Stimulated activated CD4-positive, alpha-beta T cell treated with anti-CD3 and anti-CD28 coated beads, Interleukin-12 subunit alpha, Interleukin-12 subunit beta, amount 100 ng/mL, for 4 hours (primary cell): ENCODE results near the gene LTBP2.

Experiments used
- DNase-seq: peaks from one replicate; pipeline ENCODE4 v3.0.0-alpha.2; 2020

Gene LTBP2

DNA sequence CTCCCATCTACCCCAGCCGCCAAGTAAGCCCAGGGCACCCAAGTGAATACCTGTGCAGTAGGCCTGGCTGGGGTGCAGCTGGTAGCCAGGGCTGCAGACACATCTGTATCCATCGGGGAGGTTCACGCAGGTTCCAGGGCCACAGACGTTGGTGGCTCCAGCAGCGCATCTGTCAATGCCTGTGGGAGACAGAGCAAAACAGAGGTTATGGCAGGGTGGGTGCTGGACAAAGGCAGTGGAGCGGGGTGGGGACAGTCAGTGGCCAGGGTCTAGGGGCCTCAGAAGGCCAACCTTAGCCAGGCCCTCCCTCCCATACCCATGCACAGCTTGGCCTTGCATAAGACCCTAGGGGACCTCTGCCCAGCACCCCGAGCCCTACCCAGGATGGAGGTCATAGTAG, 89.3 kb downstream of the LTBP2 start:
- DNase-seq: no peak

DNA sequence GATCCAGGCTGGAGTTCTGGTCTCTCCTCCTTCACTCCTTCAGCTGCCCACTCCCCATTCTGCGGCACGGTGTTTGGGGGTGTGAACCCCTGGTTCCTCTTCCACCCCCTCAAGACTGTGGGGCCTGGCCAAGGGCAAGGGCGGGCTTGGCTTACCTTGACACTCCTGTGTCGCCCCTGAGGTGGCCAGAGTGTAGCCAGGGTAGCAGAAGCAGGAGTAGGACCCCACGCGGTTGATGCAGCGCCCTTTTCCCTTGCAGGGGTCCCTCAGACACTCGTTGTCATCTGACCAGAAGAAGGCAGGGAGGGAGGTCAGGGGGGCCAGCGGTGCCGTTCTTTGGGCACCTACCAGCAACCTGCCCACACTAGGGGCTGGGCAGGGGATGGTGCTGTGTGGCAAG, 90.3 kb downstream of the LTBP2 start:
- no peak for DNase-seq

DNA sequence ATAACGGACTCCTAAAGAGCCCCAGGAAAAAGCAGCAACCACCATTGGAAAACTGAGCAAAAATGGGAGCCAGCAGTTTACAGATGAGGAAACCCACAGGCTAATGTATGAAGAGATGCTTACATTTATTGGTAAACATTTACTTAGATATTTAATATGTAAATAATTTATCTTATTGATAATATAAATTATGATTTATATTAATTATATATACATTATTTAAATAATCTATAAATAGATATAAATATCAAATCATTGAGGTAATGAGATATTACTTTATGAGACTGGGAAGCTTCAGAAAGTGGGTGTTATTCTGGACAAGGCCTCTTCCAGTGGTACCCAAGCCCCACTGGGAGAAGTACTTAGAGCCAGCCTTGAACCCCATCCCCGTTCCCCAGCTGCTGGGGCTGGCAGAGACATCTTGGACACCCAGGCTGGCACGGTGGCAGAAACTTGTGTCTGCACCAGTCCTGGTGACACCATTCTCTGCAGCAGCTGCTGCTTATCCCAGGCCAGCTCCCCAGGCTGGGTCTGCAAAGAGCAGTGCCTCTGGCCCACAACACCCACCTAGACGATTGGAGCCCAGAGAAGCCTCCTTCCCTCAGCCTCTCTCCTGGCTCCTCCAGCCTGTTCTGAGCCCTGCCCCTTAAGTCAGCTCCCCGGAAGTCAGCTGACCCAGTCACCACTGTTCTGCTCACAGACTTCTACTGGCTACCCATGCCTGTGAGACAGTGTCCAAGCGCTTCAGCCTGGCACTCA, 92.5 kb downstream of the LTBP2 start:
- no peak for DNase-seq

DNA sequence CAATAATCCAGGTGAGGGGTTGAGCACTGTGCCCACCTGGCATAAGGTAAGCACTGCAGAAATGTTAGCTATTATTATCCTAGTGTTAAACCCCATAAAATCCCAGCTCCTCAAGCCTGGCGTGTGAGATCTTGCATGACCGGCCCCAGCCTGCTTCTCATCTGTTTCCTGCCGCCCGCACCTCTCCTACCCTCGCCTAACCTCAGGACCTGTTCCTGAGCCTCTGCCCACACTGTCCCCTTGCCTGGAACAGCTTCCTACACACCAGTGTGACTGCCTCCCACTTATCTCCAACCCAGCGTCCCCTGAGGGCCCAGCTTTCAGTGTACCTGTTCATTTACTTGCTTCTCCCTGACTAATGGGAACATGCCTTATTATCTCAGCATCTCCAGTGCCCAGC, 93.8 kb downstream of the LTBP2 start:
- no peak for DNase-seq

DNA sequence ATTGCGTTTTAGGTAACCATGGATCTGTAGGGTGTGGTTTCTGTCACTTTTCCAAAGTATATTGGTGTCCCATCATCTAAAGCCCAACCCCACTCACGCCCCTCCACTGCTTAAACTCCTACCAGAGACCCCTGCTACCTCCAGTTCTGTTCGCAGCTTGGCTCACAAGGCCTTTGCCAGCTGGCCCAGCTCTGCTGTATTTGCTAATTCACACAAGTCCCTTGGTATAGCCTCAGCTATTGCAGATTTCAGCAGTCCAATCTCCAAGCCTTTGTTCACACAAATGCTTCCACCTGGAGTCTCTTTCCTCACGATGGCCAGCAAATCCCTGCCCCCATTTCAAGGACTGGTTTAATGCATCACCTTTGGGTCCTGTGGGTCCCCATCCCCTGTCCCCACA, 94.3 kb downstream of the LTBP2 start:
- no peak for DNase-seq

DNA sequence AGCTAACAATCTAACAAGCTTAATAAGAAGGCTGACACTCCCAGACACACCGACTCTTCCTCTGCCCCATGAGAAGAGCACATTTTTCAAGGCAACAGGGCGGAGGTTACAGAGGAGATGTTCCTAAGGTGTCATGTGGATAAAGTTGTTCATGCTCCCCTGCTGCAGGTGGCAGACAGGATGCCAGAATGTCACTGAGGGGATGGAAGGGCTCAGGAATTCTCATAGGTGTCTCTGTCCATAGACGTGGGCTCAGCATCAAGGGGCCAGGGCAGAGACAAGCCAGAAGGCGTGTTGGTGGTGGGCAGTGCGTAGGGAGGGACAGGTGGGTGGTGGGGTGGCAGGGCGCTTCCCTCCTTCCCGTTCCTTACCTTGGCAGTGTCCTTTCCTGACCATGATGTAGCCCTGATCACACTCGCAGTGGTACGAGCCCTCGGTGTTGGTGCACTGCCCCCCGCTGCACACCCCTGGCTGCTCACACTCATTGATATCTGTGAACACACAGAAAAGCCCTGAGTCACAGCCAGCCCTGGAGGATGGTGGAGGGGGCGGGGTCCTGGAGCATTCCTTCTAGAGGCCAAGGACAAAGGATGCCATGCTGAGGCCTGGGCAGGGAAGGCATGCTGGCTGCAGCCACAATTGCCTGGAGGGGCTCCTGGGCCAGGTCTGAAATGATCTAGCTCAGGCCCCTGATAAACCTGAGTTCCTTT, 95.4 kb downstream of the LTBP2 start:
- DNase-seq: no peak

DNA sequence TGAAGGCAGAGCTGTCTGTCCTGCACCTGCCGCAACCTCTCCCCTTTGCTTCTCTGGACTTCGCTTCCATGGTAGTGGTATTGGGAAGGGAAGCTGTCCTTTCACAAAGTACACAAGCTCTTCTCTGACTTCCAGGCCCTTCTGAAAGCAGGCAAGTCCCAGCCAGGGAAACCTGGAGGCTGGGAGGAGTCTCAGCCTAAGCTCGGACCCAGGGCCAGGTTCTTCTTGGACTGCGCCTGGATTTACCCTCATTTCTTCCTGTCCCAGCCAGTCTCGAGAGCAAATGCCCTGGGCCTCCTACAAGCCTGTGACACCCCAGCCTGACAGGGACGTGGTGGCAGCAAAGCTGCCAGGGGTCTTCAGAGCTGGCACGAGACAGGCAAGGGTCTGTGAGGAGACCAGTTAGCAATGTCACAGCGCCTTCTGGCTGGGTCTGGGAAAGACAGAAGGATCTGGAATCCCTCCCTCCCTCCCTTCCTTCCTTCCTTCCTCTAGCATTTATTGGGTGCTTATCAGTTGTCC, 96.1 kb downstream of the LTBP2 start:
- no peak for DNase-seq

DNA sequence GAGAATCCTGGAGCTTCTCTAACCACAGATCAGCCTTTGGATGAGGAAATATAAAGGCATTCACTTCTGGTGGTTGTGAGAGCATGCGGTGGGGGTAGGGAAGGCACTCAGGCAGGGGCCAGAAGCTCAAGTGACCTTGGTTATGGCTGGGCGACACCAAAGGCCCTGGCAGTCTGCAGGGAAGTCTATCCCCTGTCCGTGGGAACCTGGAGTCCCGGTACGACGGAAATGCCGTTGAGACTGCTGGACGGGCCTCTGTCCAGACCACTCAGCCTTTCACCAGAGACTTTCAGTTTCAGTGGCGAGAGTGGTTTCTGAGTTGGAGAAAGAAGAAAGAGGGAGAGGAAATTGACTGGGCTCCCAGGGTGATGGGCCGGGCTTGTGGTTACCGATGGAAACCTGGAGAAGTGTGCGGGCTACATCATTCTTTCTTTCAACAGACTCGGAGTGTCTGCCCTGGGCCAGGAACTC, 97.5 kb downstream of the LTBP2 start:
- DNase-seq: no peak

DNA sequence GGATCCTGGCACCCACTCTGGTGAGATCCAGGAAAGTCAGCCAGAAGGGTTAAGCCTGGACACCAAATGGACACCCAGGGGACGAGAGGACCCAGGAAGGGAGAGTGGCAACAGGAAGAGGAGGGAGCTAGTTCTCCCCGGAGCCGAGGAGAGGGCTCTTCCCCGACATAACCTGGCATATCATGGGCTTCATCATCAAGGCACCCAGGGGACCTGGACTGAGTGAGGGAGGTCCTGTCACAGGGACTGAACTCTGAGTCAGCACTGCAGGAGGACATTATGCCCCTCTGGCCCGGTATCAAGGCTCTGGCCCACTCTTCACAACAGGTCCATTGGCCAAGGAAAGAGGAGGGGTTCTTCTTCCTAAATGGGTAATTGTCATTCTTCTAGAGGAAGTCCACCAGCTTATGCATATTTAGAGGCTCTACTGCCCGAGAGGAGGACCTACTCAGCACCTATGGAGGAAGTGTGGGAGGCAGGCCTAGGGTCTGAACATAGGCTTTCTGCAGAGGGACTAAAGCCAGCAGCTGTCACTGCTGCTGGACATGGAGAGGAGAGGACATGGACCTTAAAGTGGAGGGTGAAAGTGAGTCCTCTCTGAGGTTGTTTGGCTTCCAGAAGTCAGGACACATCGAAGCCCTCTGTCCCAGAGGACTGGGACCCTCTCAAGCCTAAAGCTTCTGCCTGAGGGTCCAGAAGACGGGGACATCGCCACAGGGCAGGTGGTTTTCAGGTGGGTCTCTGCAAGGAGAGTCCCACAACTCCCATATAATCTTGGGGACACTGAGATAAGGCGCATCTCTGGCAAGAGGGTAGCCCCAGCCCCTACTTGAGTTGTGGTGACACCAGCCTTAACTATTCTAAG, 99.8 kb downstream of the LTBP2 start:
- DNase-seq: no peak

DNA sequence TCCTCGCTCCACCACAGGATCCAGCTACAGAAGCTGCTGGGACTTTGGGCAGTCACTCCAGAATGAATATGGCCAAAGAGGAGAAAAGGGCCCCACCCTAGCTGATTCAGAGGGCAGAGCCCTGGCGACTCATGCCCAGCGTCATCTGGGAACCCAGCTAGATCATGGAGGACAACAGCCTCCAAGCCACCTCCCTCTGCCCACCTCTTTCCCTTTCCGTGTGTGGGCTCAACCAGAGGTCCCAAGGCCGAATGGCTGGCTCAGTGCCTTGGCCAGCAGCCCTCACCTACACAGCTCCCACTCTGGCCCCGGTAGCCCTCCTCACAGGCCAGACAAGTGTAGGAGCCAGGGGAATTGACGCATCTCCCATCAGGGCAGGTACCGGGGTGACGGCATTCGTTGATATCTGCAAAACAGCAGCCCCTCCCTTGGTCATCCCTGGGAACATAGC, 101.1 kb downstream of the LTBP2 start:
- no peak for DNase-seq

DNA sequence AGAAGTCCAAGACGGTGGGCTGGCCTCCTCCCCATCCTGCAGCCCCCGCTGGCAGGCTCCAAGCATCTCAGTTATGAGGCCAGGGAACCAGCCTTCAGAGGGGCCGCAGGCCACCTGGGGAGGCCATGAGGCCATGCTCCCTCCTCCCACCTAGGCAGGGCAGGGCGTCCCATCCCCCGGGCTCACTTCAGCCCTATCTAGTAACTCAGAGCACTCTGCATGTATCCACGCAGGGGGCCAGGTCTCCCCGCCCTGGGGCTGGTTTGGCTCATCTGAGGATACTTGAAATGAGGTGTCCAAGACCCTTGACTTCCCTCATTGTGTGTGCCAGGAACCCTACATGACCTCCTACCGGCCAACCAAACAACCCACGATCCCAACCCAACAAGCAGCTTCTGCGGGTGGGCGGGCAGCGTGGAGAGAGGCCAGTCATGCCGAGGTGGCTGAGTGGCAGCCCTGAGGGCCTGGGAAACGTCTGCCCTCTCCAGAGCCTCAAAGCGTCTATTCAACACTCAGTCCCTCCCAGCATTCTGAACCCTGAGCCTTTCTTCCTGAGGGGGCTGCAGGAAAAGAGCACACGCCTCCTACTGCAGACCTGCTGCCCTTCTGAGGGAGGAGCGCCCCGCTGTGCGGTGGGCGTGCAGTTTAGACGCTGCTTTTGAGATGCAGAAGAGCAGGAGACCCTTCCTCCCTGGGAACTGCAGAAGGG, 101.7 kb downstream of the LTBP2 start:
- DNase-seq: no peak

DNA sequence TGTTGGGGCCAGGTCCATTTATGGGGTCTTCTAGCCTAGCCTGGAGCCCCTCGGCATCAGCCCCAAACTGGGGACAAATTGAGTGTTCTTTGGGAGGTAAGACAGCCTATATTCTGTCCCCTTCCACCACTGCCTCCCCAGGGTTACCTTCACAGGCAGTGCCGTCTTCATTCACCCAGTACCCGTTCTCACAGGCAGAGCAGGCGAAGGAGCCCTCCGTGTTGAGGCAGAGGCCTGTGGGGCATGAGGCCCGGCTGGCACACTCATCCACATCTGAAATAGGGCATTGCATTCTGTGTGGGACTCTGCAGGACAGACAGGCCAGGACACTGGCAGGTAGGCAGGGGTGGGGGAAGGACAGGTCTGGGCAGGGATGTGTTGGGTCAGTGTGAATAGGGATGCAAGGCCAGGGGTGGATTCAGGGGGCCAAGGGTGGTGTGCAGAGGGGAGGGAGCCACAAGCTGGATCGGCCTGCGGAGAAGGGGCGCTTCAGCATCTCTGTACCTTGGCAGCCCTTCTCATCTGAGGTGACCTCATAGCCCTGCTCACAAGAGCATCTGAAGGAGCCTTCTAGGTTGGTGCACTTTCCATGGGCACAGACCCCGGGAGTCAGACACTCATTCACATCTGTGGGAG, 102.3 kb downstream of the LTBP2 start:
- no peak for DNase-seq

DNA sequence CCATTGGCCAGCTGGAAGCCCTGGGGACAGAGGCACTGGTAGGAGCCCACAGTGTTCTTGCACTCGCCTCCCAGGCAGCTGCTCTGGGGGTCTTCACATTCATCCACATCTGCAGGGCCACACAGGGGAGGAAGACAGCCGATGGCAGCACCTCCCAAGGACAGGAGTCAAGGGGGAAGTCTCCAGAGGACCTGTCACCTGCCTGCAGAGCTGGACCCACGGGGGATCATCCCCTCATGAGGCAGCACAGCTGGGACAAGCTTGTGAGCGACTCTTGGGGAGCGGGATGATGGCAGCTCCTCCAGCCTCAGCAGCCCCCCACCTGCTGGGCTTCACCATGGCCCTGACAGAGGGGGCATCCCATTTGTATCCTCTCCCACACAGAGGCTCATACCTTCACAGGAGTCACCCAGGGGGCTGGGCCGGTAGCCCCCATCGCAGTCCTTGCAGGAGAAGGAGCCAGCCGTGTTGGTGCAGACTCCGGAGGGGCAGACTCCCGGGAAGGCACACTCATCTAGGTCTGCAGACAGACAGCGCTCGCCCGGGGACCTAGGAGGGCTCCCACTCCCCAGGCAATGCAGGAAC, 103.1 kb downstream of the LTBP2 start:
- DNase-seq: no peak

DNA sequence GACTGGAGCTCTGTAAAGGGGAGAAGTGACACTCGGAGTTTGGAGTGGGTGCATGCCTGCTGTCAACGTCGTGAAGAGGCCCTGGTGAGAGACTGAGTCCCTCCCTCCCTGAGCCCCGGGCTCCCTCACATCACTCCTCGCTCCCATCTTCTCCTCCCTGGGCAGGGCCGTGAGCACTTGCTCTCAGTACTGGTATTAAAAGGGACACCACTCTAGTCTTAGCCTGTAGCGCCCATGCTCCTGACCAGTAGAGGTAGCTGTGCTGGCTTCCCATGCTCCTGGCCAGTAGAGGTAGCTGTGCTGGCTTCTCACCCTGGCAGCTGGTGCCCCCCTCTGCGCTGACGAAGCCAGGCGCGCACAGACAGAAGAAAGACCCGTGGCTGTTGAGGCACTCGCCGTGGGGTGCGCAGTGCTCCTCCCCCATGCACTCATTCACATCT, 103.7 kb downstream of the LTBP2 start:
- DNase-seq: no peak

DNA sequence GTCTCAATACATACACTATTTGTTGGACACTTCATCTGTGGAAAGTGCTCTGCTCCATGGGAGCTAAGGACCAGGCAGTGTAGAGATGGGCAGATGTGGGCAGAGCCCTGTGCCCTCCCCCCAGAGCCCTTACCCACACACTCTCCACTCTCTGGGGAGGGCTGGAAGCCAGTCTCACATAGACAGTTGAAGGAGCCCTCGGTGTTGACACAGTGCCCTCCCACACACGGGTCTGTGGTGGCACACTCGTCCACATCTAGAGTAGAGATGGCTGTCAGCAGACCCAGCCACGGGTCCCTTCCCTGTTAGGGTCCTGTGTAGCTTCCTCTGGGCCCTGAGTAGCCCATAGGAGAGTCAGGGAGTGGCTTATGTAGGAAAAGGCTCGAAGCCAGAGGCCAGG, 104.2 kb downstream of the LTBP2 start:
- no peak for DNase-seq

DNA sequence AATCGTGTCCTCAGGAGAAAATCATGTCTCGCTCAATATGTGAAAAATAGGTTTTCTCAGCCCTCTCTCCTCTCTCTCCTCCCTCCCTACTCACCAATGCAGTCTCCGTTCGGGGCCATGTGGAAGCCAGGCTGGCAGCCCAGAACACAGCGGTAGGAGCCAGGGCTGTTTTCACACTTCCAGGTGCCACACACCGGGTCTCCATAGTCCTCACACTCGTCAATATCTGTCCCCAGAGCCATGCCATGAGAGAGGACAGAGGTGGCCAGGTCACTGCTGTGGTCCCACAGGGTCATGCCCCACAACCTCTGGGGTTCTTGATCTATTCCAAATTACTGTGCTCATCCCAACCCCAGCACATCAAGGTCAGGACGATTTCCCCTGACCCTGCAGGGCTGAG, 105.0 kb downstream of the LTBP2 start:
- DNase-seq: no peak

DNA sequence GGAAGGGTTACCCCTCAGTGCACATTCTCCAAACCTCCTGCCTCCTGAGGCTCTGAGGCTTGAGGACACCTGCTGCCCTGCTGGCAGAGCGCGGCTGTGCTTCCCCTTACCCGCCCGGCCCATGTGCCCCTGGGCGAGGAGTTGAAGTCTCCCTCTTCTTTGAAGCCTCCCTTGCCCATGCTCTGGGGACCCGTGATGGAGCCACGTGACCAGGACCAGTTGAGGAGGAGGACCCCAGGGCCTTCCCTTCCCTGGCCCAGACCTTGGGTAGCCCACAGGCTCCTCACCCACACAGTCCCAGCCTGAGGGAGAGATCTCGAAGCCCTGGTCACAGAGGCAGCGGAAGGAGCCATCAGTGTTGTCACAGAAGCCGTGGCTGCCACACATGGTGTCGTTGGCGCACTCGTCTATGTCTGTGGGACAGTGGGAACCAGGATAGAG, 105.6 kb downstream of the LTBP2 start:
- no peak for DNase-seq

DNA sequence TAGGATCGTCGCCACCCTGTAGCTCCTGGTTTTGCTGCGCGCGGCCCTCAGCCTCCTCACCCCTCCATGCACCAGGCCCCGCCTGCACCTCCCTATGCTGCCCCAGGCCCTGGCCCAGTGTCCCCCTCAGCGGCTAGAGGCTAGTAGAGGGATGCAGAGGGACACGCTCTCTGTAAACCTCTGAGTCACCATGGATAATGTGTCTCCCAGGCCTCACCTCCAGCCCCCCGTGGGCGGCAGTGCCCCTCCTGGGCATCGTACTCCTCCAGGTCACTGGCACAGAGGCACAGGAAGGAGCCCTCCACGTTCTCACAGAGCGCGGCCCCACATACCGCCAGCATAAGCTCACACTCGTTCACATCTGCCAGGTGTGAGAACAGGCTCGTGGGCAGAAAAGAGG, 106.2 kb downstream of the LTBP2 start:
- no peak for DNase-seq

DNA sequence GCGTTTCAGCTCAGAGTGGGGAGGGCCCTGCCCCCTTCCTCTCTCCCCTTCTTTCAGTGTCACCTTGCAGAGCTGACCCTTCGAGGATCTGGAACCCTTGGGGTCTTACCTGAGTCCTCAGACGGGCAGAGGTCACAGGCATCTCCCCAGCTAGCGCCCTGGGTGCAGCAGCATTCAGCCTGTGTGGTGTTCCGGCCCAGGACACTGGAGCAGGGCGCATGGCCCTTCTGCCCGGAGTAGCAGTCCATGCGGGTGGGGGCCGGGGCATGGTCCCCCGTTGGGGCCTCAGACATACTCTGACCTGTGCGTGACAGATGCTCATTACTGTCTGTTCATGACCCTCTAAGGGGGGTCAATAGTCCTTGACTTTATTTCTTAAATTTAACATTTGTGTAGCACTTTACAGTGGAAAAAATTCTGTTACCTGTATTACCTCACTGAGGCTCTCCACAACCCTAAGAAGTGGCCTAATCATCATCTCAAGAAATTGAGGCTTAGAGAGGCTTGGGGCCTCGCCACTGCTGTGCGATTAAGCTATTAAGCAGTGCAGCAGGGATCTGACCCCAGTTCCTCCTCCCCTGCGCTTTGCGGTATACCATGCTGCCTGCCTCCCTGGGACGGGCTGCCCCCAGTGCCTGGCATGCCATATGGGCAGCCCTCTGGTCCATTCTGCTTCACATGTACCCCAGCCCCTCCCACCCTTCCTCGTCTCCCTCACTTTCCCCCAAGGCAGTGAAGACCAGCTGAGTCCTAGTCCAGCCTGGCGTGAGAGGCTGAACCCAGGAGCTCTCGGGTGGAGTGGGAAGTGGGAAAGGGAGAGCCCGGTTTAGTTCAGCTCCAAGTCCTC, 106.9 kb downstream of the LTBP2 start:
- DNase-seq: no peak

DNA sequence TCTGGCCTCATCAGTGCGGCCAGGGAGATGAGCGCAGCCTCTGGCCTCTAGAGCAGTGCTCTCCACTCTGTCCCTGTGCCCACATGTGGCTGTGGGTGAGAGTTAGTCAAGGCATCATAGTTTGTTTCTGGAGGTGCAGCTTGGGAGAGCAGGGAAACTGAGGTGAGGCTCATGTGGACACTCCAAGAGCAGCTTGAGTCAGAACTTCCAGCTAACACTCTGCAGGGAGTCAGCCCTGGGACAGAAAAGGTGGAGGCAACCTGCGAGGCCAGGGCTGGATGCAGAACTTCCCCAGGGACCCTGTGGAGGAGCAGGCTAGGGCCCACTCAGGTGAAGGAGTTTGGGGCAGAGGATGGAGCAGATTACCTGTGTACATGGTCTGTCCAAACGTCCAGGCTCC, 107.6 kb downstream of the LTBP2 start:
- DNase-seq: no peak

DNA sequence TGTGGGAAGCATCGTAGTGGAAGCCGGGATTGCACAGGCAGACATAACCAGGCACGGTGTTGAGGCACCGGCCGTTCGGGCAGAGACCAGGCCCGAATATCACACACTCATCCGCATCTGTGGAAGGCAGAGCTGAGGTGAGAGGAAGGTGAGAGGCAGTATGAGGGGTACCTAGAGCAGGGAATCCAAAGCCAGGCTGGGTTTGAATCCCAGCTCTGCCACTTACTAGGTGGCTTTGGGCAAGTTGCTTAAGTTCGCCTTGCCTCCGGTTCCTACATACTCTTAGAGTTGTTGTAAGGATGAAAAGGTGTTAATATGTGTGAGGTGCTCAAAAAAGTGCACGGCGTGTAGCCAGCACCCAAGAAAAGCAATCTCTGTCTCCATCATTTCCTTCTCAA, 108.1 kb downstream of the LTBP2 start:
- DNase-seq: no peak
